HEK293 (cell line): ENCODE measurements around the gene PRSS56.

ENCODE experiments used
- TCF7L2 ChIP-seq: IDR thresholded peaks from 2 replicates; pipeline ENCODE4 v1.6.1; 2011; ENCODE audit warnings: low read depth, mild to moderate bottlenecking, inconsistent platforms, low read length, moderate library complexity, borderline replicate concordance
- WT1 ChIP-seq: fragments of 450-650 bp; formaldehyde crosslinking; IDR thresholded peaks from 2 replicates; pipeline ENCODE4 v1.5.1; 2016; ENCODE audit warnings: missing biosample characterization, missing genetic modification characterization
- YY1 ChIP-seq: fragments of 450-650 bp; formaldehyde crosslinking; IDR thresholded peaks from 2 replicates; pipeline ENCODE4 v1.5.1; 2018; ENCODE audit warnings: missing biosample characterization, missing genetic modification characterization
- ZNF311 ChIP-seq: fragments of 450-650 bp; formaldehyde crosslinking; IDR thresholded peaks from 2 replicates; pipeline ENCODE4 v1.5.1; 2017; ENCODE audit warnings: missing biosample characterization, missing genetic modification characterization, borderline replicate concordance
- ZNF501 ChIP-seq: fragments of 450-650 bp; formaldehyde crosslinking; IDR thresholded peaks from 2 replicates; pipeline ENCODE4 v1.5.1; 2016; ENCODE audit warnings: missing biosample characterization, missing genetic modification characterization
- ZNF76 ChIP-seq: fragments of 450-650 bp; formaldehyde crosslinking; IDR thresholded peaks from 2 replicates; pipeline ENCODE4; 2016; ENCODE audit warnings: low read depth, missing biosample characterization, missing genetic modification characterization, borderline replicate concordance
- TF ChIP-seq, protein P1 (sequence below): fragments of 450-650 bp; formaldehyde crosslinking; IDR thresholded peaks from 2 replicates; pipeline ENCODE4 v1.5.1; 2016; ENCODE audit warnings: missing biosample characterization, missing genetic modification characterization

DNA sequence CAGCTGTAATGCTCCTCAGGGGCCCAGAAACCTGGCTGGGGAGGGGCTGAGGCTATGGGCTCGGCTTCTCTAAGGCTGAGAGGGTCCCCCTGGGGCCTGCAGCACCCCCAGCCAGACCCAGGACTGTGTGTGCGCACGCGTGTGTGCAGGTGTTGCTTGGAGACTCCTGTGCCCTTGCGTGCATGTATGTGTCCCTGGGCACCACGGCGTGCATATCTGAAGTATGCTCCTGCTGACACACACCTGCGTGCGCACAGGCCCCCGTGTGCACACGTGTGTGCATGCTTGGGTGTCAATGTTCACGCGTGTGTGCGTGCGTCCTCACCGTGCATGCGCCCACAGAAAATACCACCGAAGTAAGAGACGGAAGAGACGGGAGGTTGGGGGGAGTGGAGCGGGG is 17.7 kb upstream of the PRSS56 start:
- TF ChIP-seq ZNF76 (tag by site-specific recombination) (no peak), YY1 (tag by site-specific recombination) (no peak), TCF7L2 (no peak), ZNF501 (no peak), ZNF311 (tag by site-specific recombination) (no peak), WT1 (tag by site-specific recombination) (no peak)
- TF ChIP-seq, protein P1, sequence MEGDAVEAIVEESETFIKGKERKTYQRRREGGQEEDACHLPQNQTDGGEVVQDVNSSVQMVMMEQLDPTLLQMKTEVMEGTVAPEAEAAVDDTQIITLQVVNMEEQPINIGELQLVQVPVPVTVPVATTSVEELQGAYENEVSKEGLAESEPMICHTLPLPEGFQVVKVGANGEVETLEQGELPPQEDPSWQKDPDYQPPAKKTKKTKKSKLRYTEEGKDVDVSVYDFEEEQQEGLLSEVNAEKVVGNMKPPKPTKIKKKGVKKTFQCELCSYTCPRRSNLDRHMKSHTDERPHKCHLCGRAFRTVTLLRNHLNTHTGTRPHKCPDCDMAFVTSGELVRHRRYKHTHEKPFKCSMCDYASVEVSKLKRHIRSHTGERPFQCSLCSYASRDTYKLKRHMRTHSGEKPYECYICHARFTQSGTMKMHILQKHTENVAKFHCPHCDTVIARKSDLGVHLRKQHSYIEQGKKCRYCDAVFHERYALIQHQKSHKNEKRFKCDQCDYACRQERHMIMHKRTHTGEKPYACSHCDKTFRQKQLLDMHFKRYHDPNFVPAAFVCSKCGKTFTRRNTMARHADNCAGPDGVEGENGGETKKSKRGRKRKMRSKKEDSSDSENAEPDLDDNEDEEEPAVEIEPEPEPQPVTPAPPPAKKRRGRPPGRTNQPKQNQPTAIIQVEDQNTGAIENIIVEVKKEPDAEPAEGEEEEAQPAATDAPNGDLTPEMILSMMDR (tag by site-specific recombination), result no peak
